Astrocyte (in vitro differentiated cells and primary cell): ENCODE data around the gene SUPT4H1. TPM values are rescaled to one million over a fixed set of nuclear protein-coding genes. Genes with fewer than 3 reads are reported as not detected.
"Not testable (repeated sequence)": the region's sequence is repeated elsewhere in the genome, so short reads cannot be mapped to it uniquely, and the experiment has no call there.

Experiments
- DNase-seq: peaks from one replicate; pipeline ENCODE4 v3.0.0-alpha.2; 2010; ENCODE audit warnings: low read depth
- FAIRE-seq: peaks from 2 replicates; lab custom pipeline; 2011; peaks lifted over from hg19 to GRCh38; lab: Jason Lieb, UNC
- H2AFZ ChIP-seq: 2 replicates; pipeline ENCODE4 v1.6.0; 2012; ENCODE audit warnings: low read depth, low read length, inconsistent platforms
- H3K27ac ChIP-seq: 2 replicates; pipeline ENCODE4 v1.5.1; 2011; ENCODE audit warnings: low read depth, low read length, inconsistent platforms
- H3K27me3 ChIP-seq: 2 replicates; pipeline ENCODE4 v1.6.0; 2011; ENCODE audit warnings: low read length, inconsistent platforms; ENCODE audit not compliant: insufficient read depth
- H3K36me3 ChIP-seq: 2 replicates; pipeline ENCODE4 v1.5.1; 2011; ENCODE audit warnings: low read length, inconsistent platforms; ENCODE audit not compliant: insufficient read depth
- H3K4me1 ChIP-seq: 2 replicates; pipeline ENCODE4 v1.5.1; 2011; ENCODE audit warnings: low read length, inconsistent platforms; ENCODE audit not compliant: insufficient read depth
- H3K4me2 ChIP-seq: 2 replicates; pipeline ENCODE4 v1.6.0; 2012; ENCODE audit warnings: low read length, inconsistent platforms
- H3K4me3 ChIP-seq: 2 replicates; pipeline ENCODE4 v1.5.1; 2011; ENCODE audit warnings: low read depth, mild to moderate bottlenecking, low read length, inconsistent platforms; ENCODE audit not compliant: insufficient read depth
- H3K79me2 ChIP-seq: 2 replicates; pipeline ENCODE4 v1.6.0; 2012; ENCODE audit warnings: mild to moderate bottlenecking, low read length, inconsistent platforms; ENCODE audit not compliant: insufficient read depth
- H3K9ac ChIP-seq: 2 replicates; pipeline ENCODE4 v1.6.0; 2012; ENCODE audit warnings: mild to moderate bottlenecking, low read length, inconsistent platforms
- H3K9me3 ChIP-seq: 2 replicates; pipeline ENCODE4 v1.5.1; 2012; ENCODE audit warnings: low read depth, mild to moderate bottlenecking, low read length, inconsistent platforms; ENCODE audit not compliant: insufficient read depth
- H4K20me1 ChIP-seq: 2 replicates; pipeline ENCODE4 v1.6.0; 2012; ENCODE audit warnings: low read length, inconsistent platforms; ENCODE audit not compliant: insufficient read depth
- H3K27ac Mint-ChIP-seq: one replicate; pipeline ENCODE4 v1.8.0; 2021; ENCODE audit warnings: mild to moderate bottlenecking, mixed read lengths; ENCODE audit not compliant: unreplicated experiment
- H3K27me3 Mint-ChIP-seq: one replicate; pipeline ENCODE4 v1.8.0; 2021; ENCODE audit warnings: low read depth, mixed read lengths; ENCODE audit not compliant: unreplicated experiment
- H3K36me3 Mint-ChIP-seq: one replicate; pipeline ENCODE4 v1.8.0; 2021; ENCODE audit warnings: low read depth, mixed read lengths; ENCODE audit not compliant: unreplicated experiment
- H3K4me1 Mint-ChIP-seq: one replicate; pipeline ENCODE4 v1.8.0; 2021; ENCODE audit warnings: low read depth, mixed read lengths; ENCODE audit not compliant: unreplicated experiment
- H3K4me3 Mint-ChIP-seq: one replicate; pipeline ENCODE4 v1.8.0; 2021; ENCODE audit warnings: mild to moderate bottlenecking, moderate library complexity, mixed read lengths; ENCODE audit not compliant: unreplicated experiment
- H3K9me3 Mint-ChIP-seq: one replicate; pipeline ENCODE4 v1.8.0; 2021; ENCODE audit warnings: mild to moderate bottlenecking, mixed read lengths; ENCODE audit not compliant: unreplicated experiment
- EZH2 ChIP-seq: IDR thresholded peaks from 2 replicates; pipeline ENCODE4 v1.6.1; 2012; ENCODE audit warnings: mild to moderate bottlenecking, low read length, inconsistent platforms; ENCODE audit not compliant: insufficient read depth
- total RNA-seq: library from RNA; stranded (reverse); gene quantifications from 2 replicates; pipeline ENCODE4 v1.2.1, GENCODE V29; 2021
- TF ChIP-seq, protein P1 (sequence below): IDR thresholded peaks from 2 replicates; pipeline ENCODE4 v1.5.1; 2011; ENCODE audit warnings: low read depth, mild to moderate bottlenecking, inconsistent platforms, low read length, moderate library complexity; ENCODE audit not compliant: insufficient read depth

SUPT4H1 gene
- total RNA-seq, 1 donor from 2014 or later, result 108 TPM

DNA sequence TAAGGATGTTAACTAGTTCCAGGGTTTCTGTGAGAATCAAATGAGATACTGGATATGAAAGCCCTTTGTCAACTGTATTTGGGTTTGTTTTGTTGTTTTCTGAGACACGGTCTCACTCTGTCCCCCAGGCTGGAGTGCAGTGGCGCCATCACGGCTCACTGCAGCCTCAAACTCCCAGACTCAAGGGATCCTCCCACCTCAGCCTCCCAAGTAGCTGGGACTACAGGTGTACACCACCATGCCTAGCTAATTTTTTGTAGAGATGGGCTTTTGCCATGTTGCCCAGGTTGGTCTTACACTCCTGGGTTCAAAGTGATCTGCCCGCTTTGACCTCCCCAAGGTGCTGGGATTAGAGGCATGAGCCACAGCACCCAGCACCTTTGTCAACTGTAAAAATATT lies 8.9 kb downstream of the SUPT4H1 start:
- no peak for DNase-seq
- TF ChIP-seq, protein P1, sequence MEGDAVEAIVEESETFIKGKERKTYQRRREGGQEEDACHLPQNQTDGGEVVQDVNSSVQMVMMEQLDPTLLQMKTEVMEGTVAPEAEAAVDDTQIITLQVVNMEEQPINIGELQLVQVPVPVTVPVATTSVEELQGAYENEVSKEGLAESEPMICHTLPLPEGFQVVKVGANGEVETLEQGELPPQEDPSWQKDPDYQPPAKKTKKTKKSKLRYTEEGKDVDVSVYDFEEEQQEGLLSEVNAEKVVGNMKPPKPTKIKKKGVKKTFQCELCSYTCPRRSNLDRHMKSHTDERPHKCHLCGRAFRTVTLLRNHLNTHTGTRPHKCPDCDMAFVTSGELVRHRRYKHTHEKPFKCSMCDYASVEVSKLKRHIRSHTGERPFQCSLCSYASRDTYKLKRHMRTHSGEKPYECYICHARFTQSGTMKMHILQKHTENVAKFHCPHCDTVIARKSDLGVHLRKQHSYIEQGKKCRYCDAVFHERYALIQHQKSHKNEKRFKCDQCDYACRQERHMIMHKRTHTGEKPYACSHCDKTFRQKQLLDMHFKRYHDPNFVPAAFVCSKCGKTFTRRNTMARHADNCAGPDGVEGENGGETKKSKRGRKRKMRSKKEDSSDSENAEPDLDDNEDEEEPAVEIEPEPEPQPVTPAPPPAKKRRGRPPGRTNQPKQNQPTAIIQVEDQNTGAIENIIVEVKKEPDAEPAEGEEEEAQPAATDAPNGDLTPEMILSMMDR, result no peak
- TF ChIP-seq EZH2, result no peak
- Mint-ChIP-seq H3K36me3 (peaks cover 11% of the 10 kb centered on the region), H3K9me3 (no peaks in the 10 kb centered on the region), H3K4me1 (peaks cover 16% of the 10 kb centered on the region), H3K27ac (peak overlapping the region; percentile 34), H3K27me3 (no peaks in the 10 kb centered on the region), H3K4me3 (no peak overlapping the region)
- Histone ChIP-seq H3K27me3 (no peaks in the 10 kb centered on the region), H2AFZ (no peak overlapping the region), H4K20me1 (peaks cover 6% of the 10 kb centered on the region), H3K4me2 (no peak overlapping the region), H3K79me2 (no peaks in the 10 kb centered on the region), H3K9ac (no peak overlapping the region), H3K4me3 (no peak overlapping the region), H3K36me3 (peaks cover 35% of the 10 kb centered on the region), H3K9me3 (no peaks in the 10 kb centered on the region), H3K4me1 (peaks cover 17% of the 10 kb centered on the region), H3K27ac (no peak overlapping the region)
- no peak for FAIRE-seq

DNA sequence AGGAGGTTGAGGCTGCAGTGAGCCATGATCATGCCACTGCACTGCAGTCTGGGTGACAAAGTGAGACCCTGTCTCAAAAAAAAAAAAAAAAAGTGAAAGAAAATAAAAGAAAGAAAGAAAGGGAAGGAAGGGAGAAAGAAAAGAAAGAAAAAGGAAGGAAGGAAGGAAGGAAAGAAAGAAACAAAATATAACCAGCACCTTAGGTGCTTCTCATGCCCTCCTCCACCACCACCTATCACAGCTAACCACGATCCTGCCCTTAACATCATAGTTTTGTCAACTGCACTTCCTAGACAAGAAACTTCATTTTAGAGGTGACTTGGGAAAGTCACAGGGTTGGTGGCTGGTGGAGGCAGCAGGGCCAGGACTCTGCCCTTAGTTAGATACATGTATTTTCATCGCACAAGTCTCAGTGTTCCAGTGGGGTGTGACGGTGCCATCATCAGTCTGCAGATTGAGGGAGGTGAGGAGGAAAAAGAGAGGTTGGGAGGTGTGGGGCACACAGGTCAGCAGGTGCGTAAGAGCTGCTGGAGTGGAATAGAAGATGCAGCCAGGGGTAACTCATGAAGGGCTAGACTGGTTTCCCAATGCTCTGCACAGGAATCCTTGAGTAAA lies 10.0 kb downstream of the SUPT4H1 start:
- Histone ChIP-seq H2AFZ (no peak overlapping the region), H3K4me1 (peaks cover 26% of the 10 kb centered on the region), H4K20me1 (no peaks in the 10 kb centered on the region), H3K4me2 (no peak overlapping the region), H3K36me3 (peaks cover 24% of the 10 kb centered on the region), H3K27ac (no peak overlapping the region), H3K4me3 (no peak overlapping the region), H3K79me2 (no peaks in the 10 kb centered on the region), H3K27me3 (no peaks in the 10 kb centered on the region), H3K9ac (no peak overlapping the region), H3K9me3 (no peaks in the 10 kb centered on the region)
- Mint-ChIP-seq H3K27me3 (no peaks in the 10 kb centered on the region), H3K4me1 (peaks cover 21% of the 10 kb centered on the region), H3K36me3 (peaks cover 9% of the 10 kb centered on the region), H3K9me3 (no peaks in the 10 kb centered on the region), H3K27ac (no peak overlapping the region), H3K4me3 (no peak overlapping the region)
- no peak for TF ChIP-seq EZH2
- TF ChIP-seq, protein P1, result no peak
- DNase-seq (no peak), FAIRE-seq (no peak)

DNA sequence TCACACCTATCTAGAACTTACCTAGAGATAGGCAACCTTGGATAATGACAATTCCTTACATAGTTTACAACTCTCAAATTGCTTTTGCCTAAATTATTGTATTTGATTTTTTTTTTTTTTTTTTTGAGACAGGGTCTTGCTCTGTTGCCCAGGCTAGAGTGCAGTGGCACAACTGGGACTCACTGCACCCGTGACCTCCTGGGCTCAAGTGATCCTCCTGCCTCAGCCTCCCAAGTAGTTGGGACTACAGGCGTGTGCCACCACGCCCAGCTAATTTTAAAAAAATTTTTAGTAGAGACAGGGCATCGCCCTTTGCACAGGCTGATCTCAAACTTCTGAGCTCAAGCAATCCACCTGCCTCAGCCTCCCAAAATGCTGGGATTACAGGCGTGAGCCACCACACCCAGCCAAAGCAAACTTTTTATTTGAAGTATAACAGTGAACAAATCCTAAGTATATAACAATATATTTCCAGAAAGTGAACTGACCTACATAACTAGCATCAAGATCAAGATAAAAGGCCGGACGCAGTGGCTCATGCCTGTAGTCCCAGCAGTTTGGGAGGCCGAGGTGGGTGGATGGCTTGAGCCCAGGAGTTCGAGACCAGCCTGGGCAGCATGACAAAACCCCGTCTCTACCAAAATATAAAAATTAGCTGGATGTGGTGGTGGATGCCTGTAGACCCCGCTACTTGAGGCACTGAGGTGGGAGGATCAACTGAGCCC lies 10.7 kb downstream of the SUPT4H1 start:
- not testable (repeated sequence) for H3K79me2 ChIP-seq, H3K27ac ChIP-seq, H4K20me1 ChIP-seq, H3K9me3 ChIP-seq, H3K27me3 Mint-ChIP-seq, H2AFZ ChIP-seq, H3K27ac Mint-ChIP-seq, H3K27me3 ChIP-seq, FAIRE-seq, H3K9ac ChIP-seq, H3K4me3 ChIP-seq, H3K4me2 ChIP-seq, DNase-seq, H3K9me3 Mint-ChIP-seq, H3K4me3 Mint-ChIP-seq, H3K36me3 Mint-ChIP-seq
- peaks cover 24% of the 10 kb centered on the region for H3K4me1 Mint-ChIP-seq
- Histone ChIP-seq H3K4me1 (peaks cover 26% of the 10 kb centered on the region), H3K36me3 (peaks cover 20% of the 10 kb centered on the region)
